ENCODE data around the gene TMOD2. TPM values are rescaled to one million over a fixed set of nuclear protein-coding genes. Genes with fewer than 3 reads are reported as not detected.

Gene TMOD2
- total RNA-seq, 1 donor from 2014 or later = 8.4 TPM

DNA sequence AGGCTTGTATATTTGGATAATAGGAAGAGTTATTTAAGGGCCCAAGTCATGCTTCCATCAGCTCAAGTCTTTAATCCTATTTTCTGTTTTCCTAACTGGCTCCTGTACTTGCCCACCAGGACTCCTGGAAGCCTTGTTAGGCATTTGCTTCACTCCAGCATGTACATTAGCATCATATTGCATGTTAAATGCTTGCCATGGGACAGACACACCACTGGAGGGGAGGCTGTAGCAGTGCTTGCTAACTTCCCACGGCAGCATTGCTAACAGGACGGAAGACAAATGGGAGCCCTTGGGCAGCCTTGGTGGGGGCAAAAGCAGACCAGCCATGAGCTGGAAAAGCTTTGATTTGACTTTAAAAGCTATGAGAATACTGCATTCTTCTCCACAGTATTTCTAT is 6.1 kb downstream of the TMOD2 start:
- H3K27ac Mint-ChIP-seq (ENCODE audit: unreplicated experiment) = no peak overlapping the region
- H3K36me3 Mint-ChIP-seq (ENCODE audit: low read depth, unreplicated experiment) = no peaks in the 10 kb centered on the region
- Histone ChIP-seq H3K4me1 (ENCODE audit: insufficient read depth, low read length) (peaks cover 12% of the 10 kb centered on the region), H3K9ac (ENCODE audit: low read length) (no peak overlapping the region), H3K9me3 (ENCODE audit: insufficient read depth, low read depth, low read length) (no peaks in the 10 kb centered on the region), H4K20me1 (ENCODE audit: insufficient read depth, low read length) (peaks cover 9% of the 10 kb centered on the region), H3K36me3 (ENCODE audit: insufficient read depth, low read length) (no peaks in the 10 kb centered on the region), H3K79me2 (ENCODE audit: insufficient read depth, low read length) (no peaks in the 10 kb centered on the region), H3K27ac (ENCODE audit: low read depth, low read length) (no peak overlapping the region), H3K4me2 (ENCODE audit: low read length) (no peak overlapping the region), H2AFZ (ENCODE audit: low read depth, low read length) (no peak overlapping the region), H3K4me3 (ENCODE audit: insufficient read depth, low read depth, low read length) (no peak overlapping the region), H3K27me3 (ENCODE audit: insufficient read depth, low read length) (peaks cover 5% of the 10 kb centered on the region)
- H3K9me3 Mint-ChIP-seq (ENCODE audit: unreplicated experiment) = no peaks in the 10 kb centered on the region
- TF ChIP-seq EZH2 (IDR thresholded peaks at IDR 0.05; ENCODE audit: insufficient read depth, low read length) = no peak
- TF ChIP-seq, protein P1, sequence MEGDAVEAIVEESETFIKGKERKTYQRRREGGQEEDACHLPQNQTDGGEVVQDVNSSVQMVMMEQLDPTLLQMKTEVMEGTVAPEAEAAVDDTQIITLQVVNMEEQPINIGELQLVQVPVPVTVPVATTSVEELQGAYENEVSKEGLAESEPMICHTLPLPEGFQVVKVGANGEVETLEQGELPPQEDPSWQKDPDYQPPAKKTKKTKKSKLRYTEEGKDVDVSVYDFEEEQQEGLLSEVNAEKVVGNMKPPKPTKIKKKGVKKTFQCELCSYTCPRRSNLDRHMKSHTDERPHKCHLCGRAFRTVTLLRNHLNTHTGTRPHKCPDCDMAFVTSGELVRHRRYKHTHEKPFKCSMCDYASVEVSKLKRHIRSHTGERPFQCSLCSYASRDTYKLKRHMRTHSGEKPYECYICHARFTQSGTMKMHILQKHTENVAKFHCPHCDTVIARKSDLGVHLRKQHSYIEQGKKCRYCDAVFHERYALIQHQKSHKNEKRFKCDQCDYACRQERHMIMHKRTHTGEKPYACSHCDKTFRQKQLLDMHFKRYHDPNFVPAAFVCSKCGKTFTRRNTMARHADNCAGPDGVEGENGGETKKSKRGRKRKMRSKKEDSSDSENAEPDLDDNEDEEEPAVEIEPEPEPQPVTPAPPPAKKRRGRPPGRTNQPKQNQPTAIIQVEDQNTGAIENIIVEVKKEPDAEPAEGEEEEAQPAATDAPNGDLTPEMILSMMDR (IDR thresholded peaks at IDR 0.05; ENCODE audit: insufficient read depth, low read depth, low read length) = no peak
- no peak for DNase-seq (ENCODE audit: low read depth)
- FAIRE-seq = no peak
- H3K4me3 Mint-ChIP-seq (ENCODE audit: unreplicated experiment) = no peak overlapping the region
- peaks cover 4% of the 10 kb centered on the region for H3K4me1 Mint-ChIP-seq (ENCODE audit: low read depth, unreplicated experiment)
- H3K27me3 Mint-ChIP-seq (ENCODE audit: low read depth, unreplicated experiment) = peaks cover 10% of the 10 kb centered on the region

DNA sequence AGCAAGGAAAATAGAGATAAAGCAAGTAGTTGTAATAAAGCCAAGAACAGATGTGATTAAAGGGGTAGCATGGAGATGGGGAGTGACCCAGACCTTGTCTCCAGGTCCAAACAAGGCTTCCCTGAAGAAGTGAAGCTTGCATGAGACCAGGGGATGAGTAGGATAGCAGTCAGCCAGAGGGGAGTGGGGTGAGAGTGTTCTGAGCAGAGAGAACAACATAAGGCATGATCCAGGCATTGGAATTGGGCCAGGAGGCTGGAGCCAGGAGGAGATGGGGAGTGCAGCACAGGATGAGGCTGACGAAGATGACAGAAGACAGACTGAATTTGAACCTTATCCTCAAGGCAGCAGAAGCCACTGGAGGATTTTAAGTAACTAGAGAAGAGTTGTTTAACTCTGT is 7.2 kb downstream of the TMOD2 start:
- no peak overlapping the region for H3K9ac ChIP-seq (ENCODE audit: low read length)
- FAIRE-seq (no peak), DNase-seq (ENCODE audit: low read depth) (peak; percentile 49)
- Mint-ChIP-seq H3K4me1 (ENCODE audit: low read depth, unreplicated experiment) (peaks cover 4% of the 10 kb centered on the region), H3K36me3 (ENCODE audit: low read depth, unreplicated experiment) (no peaks in the 10 kb centered on the region), H3K27me3 (ENCODE audit: low read depth, unreplicated experiment) (peaks cover 4% of the 10 kb centered on the region), H3K9me3 (ENCODE audit: unreplicated experiment) (no peaks in the 10 kb centered on the region), H3K4me3 (ENCODE audit: unreplicated experiment) (no peak overlapping the region), H3K27ac (ENCODE audit: unreplicated experiment) (no peak overlapping the region)
- no peak overlapping the region for H3K27ac ChIP-seq (ENCODE audit: low read depth, low read length)
- no peak overlapping the region for H3K4me3 ChIP-seq (ENCODE audit: insufficient read depth, low read depth, low read length)
- H3K79me2 ChIP-seq (ENCODE audit: insufficient read depth, low read length) = no peaks in the 10 kb centered on the region
- peaks cover 8% of the 10 kb centered on the region for H4K20me1 ChIP-seq (ENCODE audit: insufficient read depth, low read length)
- H3K27me3 ChIP-seq (ENCODE audit: insufficient read depth, low read length) = no peaks in the 10 kb centered on the region
- H2AFZ ChIP-seq (ENCODE audit: low read depth, low read length) = no peak overlapping the region
- H3K4me1 ChIP-seq (ENCODE audit: insufficient read depth, low read length) = peaks cover 12% of the 10 kb centered on the region
- H3K4me2 ChIP-seq (ENCODE audit: low read length) = no peak overlapping the region
- no peaks in the 10 kb centered on the region for H3K36me3 ChIP-seq (ENCODE audit: insufficient read depth, low read length)
- TF ChIP-seq EZH2 (IDR thresholded peaks at IDR 0.05; ENCODE audit: insufficient read depth, low read length) = no peak
- TF ChIP-seq, protein P1 (IDR thresholded peaks at IDR 0.05; ENCODE audit: insufficient read depth, low read depth, low read length) = no peak
- H3K9me3 ChIP-seq (ENCODE audit: insufficient read depth, low read depth, low read length) = no peaks in the 10 kb centered on the region

DNA sequence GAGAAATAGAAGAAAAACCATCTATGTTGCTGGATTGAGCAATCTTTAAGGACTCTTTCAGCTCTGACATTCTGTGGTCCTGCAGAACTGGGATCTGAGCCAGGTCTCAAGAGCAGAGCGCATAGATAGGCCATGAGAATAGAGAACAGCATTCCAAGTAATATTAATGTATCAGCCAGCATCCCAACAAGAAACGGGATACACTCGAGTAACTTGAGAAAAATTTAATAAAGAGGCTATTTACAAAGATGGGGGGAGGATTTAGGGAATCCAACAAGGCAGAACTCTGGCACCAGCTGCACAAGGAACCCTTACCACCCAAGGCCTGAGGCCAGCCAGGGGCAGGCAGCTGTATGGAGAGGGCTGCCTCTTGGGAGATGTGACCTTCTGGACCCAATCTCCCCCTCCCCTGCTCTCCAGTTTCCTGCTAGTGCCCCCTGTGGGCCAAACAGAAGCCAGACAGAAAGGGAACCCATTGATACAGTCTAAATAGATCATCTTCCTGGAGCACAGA is 8.2 kb downstream of the TMOD2 start:
- no peaks in the 10 kb centered on the region for H3K36me3 ChIP-seq (ENCODE audit: insufficient read depth, low read length)
- TF ChIP-seq, protein P1 (IDR thresholded peaks at IDR 0.05; ENCODE audit: insufficient read depth, low read depth, low read length) = peak; percentile 18
- no peak for TF ChIP-seq EZH2 (IDR thresholded peaks at IDR 0.05; ENCODE audit: insufficient read depth, low read length)
- Mint-ChIP-seq H3K27ac (ENCODE audit: unreplicated experiment) (no peak overlapping the region), H3K4me3 (ENCODE audit: unreplicated experiment) (no peak overlapping the region), H3K4me1 (ENCODE audit: low read depth, unreplicated experiment) (peaks cover 4% of the 10 kb centered on the region), H3K36me3 (ENCODE audit: low read depth, unreplicated experiment) (no peaks in the 10 kb centered on the region), H3K9me3 (ENCODE audit: unreplicated experiment) (peaks cover under 1% of the 10 kb centered on the region), H3K27me3 (ENCODE audit: low read depth, unreplicated experiment) (peaks cover 3% of the 10 kb centered on the region)
- H3K4me1 ChIP-seq (ENCODE audit: insufficient read depth, low read length) = peaks cover 12% of the 10 kb centered on the region
- no peaks in the 10 kb centered on the region for H3K79me2 ChIP-seq (ENCODE audit: insufficient read depth, low read length)
- H3K9me3 ChIP-seq (ENCODE audit: insufficient read depth, low read depth, low read length) = no peaks in the 10 kb centered on the region
- H3K4me2 ChIP-seq (ENCODE audit: low read length) = no peak overlapping the region
- H4K20me1 ChIP-seq (ENCODE audit: insufficient read depth, low read length) = peaks cover 8% of the 10 kb centered on the region
- H3K27ac ChIP-seq (ENCODE audit: low read depth, low read length) = no peak overlapping the region
- DNase-seq (ENCODE audit: low read depth) = peak; percentile 93
- H3K27me3 ChIP-seq (ENCODE audit: insufficient read depth, low read length) = no peaks in the 10 kb centered on the region
- no peak overlapping the region for H3K4me3 ChIP-seq (ENCODE audit: insufficient read depth, low read depth, low read length)
- FAIRE-seq = peak; percentile 70
- no peak overlapping the region for H3K9ac ChIP-seq (ENCODE audit: low read length)
- no peak overlapping the region for H2AFZ ChIP-seq (ENCODE audit: low read depth, low read length)

Measured in astrocyte (in vitro differentiated cells and primary cell).